ENCODE results near the gene ATG4A.
A peak's percentile ranks its signal among the peaks of the same experiment; 100 is the strongest.

ATG4A gene

DNA sequence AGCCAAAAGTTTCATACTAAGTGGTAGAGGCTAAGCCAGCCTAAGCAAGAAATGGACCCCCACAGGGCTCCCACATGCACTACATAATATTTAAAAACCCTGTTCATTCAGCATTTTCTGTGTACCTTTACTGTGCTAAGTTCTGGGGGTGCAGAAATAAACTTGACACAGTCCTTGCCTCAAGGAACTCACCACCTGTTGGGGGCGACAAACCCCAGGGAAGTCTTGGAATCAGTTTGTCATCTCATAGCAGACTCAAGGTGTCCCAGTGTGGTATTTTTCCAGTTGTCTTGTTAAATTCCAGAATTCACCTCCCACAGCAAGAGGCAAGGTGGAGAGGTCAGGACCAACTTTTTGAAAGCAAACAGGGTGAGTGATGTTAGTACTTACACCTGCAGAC lies 43.1 kb downstream of the ATG4A start:
- Histone ChIP-seq H2AFZ (ENCODE audit: insufficient read depth, low read length, poor library complexity) (no peak overlapping the region), H3K27me3 (ENCODE audit: insufficient read depth, low read length) (no peaks in the 10 kb centered on the region), H3K27ac (ENCODE audit: low read depth, low read length) (no peak overlapping the region), H3K23ac (ENCODE audit: low read length) (no peak overlapping the region), H2BK120ac (ENCODE audit: insufficient read depth, low read length, poor library complexity) (no peak overlapping the region), H3K14ac (ENCODE audit: low read length) (no peak overlapping the region), H3K9ac (ENCODE audit: low read length) (no peak overlapping the region), H2AK5ac (ENCODE audit: low read length) (no peak overlapping the region), H3K4ac (ENCODE audit: low read depth, low read length) (no peak overlapping the region), H2BK12ac (ENCODE audit: low read length) (no peak overlapping the region), H4K12ac (ENCODE audit: low read depth, low read length) (no peak overlapping the region), H3K18ac (ENCODE audit: low read length) (no peak overlapping the region), H4K91ac (ENCODE audit: low read depth, low read length) (no peak overlapping the region), H2BK5ac (ENCODE audit: low read depth, low read length, poor library complexity) (no peak overlapping the region), H3K9me3 (ENCODE audit: insufficient read depth, low read depth, low read length) (no peaks in the 10 kb centered on the region), H3K4me3 (ENCODE audit: low read depth, low read length) (no peak overlapping the region), H3K4me1 (ENCODE audit: control insufficient read depth in 1 of 2, insufficient read depth in 2 of 2, low read length in 2 of 2) (no peaks in the 10 kb centered on the region), H3K79me1 (ENCODE audit: low read length) (no peaks in the 10 kb centered on the region), H3K4me2 (ENCODE audit: low read length) (no peak overlapping the region), H4K8ac (ENCODE audit: low read depth, low read length) (no peak overlapping the region), H3K79me2 (ENCODE audit: control insufficient read depth, insufficient read depth, low read length, poor library complexity) (no peaks in the 10 kb centered on the region), H3K36me3 (ENCODE audit: control insufficient read depth in 1 of 2, insufficient read depth in 2 of 2, low read length in 2 of 2) (peaks cover 0 to 2% of the 10 kb centered on the region in 2 experiments)
- no CpG with 5 or more reads among the region's 1 CpG for WGBS (ENCODE audit: extremely low coverage, insufficient coverage, insufficient read length)
- no peak for DNase-seq

DNA sequence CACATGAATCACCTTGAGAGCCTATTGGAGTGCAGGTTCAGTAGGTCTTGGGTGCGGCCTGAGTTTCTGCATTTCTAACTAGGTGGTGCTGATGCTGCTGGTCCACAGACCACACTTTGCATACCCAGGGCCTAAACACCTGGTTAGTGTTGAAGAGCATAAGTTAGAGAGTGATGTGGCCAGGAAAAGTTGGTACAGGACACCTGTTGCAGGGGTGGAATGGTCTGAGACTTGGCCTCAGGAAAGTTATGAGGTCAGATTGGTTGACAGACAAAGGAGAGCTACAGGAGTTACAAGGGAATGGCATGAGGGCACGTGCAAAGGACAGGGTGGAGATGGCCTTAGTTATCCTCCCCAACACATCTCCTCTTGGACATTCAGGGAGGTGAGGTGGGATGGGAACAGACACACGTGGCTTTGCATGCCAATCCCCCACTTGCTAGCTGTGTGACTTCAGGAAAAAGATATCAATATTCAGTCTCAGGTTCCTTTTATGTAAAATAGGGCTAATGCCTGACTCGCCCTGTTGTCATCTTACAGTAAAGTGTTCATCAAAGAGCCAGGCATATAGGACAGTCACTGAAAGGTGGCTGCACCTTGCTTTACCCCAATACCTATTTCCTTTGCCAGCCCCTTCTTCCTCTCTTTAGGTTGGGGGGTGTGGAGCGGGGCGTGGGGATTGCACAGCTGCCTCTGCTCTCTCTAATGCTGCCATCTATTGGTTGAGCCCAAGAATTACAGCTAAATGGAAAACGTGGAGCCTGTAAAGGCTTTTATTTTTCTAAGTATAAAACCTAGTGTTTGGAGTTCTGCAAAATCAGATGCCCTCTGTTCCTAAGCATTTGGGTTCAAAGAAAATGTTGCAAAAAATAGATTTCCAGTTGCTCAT lies 47.5 kb downstream of the ATG4A start:
- H3K27me3 ChIP-seq (ENCODE audit: insufficient read depth, low read length), result no peaks in the 10 kb centered on the region
- H3K4me3 ChIP-seq (ENCODE audit: low read depth, low read length), result no peak overlapping the region
- no peak overlapping the region for H4K12ac ChIP-seq (ENCODE audit: low read depth, low read length)
- no peak overlapping the region for H3K14ac ChIP-seq (ENCODE audit: low read length)
- no peak overlapping the region for H2BK120ac ChIP-seq (ENCODE audit: insufficient read depth, low read length, poor library complexity)
- WGBS (ENCODE audit: extremely low coverage, insufficient coverage, insufficient read length), result no CpG with 5 or more reads among the region's 7 CpGs
- H3K79me1 ChIP-seq (ENCODE audit: low read length), result no peaks in the 10 kb centered on the region
- no peak overlapping the region for H3K23ac ChIP-seq (ENCODE audit: low read length)
- H3K4me2 ChIP-seq (ENCODE audit: low read length), result no peak overlapping the region
- H2AFZ ChIP-seq (ENCODE audit: insufficient read depth, low read length, poor library complexity), result no peak overlapping the region
- H3K36me3 ChIP-seq (ENCODE audit: control insufficient read depth in 1 of 2, insufficient read depth in 2 of 2, low read length in 2 of 2), result peaks cover 0 to 2% of the 10 kb centered on the region in 2 experiments
- no peaks in the 10 kb centered on the region for H3K79me2 ChIP-seq (ENCODE audit: control insufficient read depth, insufficient read depth, low read length, poor library complexity)
- H3K4ac ChIP-seq (ENCODE audit: low read depth, low read length), result no peak overlapping the region
- no peaks in the 10 kb centered on the region for H3K4me1 ChIP-seq (ENCODE audit: control insufficient read depth in 1 of 2, insufficient read depth in 2 of 2, low read length in 2 of 2)
- H2BK12ac ChIP-seq (ENCODE audit: low read length), result no peak overlapping the region
- peak in 1 of 2 donors; percentile 32 for DNase-seq
- H3K27ac ChIP-seq (ENCODE audit: low read depth, low read length), result no peak overlapping the region
- H4K91ac ChIP-seq (ENCODE audit: low read depth, low read length), result no peak overlapping the region
- H3K18ac ChIP-seq (ENCODE audit: low read length), result no peak overlapping the region
- no peak overlapping the region for H3K9ac ChIP-seq (ENCODE audit: low read length)
- no peaks in the 10 kb centered on the region for H3K9me3 ChIP-seq (ENCODE audit: insufficient read depth, low read depth, low read length)
- no peak overlapping the region for H4K8ac ChIP-seq (ENCODE audit: low read depth, low read length)
- no peak overlapping the region for H2AK5ac ChIP-seq (ENCODE audit: low read length)
- no peak overlapping the region for H2BK5ac ChIP-seq (ENCODE audit: low read depth, low read length, poor library complexity)

- H3K4me3 ChIP-seq (ENCODE audit: low read depth, low read length), result no peak overlapping the region
- H3K18ac ChIP-seq (ENCODE audit: low read length), result no peak overlapping the region
- H2BK5ac ChIP-seq (ENCODE audit: low read depth, low read length, poor library complexity), result no peak overlapping the region
- H2AK5ac ChIP-seq (ENCODE audit: low read length), result no peak overlapping the region
- DNase-seq, result no peak
- no peak overlapping the region for H2BK12ac ChIP-seq (ENCODE audit: low read length)
- no peak overlapping the region for H3K4ac ChIP-seq (ENCODE audit: low read depth, low read length)
- no peak overlapping the region for H3K9ac ChIP-seq (ENCODE audit: low read length)
- H3K4me1 ChIP-seq (ENCODE audit: control insufficient read depth in 1 of 2, insufficient read depth in 2 of 2, low read length in 2 of 2), result no peaks in the 10 kb centered on the region
- no peaks in the 10 kb centered on the region for H3K79me2 ChIP-seq (ENCODE audit: control insufficient read depth, insufficient read depth, low read length, poor library complexity)
- no peak overlapping the region for H3K4me2 ChIP-seq (ENCODE audit: low read length)
- no peak overlapping the region for H3K14ac ChIP-seq (ENCODE audit: low read length)
- no peak overlapping the region for H4K12ac ChIP-seq (ENCODE audit: low read depth, low read length)
- H4K91ac ChIP-seq (ENCODE audit: low read depth, low read length), result no peak overlapping the region
- H3K9me3 ChIP-seq (ENCODE audit: insufficient read depth, low read depth, low read length), result no peaks in the 10 kb centered on the region
- no peak overlapping the region for H3K27ac ChIP-seq (ENCODE audit: low read depth, low read length)
- no peaks in the 10 kb centered on the region for H3K27me3 ChIP-seq (ENCODE audit: insufficient read depth, low read length)
- H3K36me3 ChIP-seq (ENCODE audit: control insufficient read depth in 1 of 2, insufficient read depth in 2 of 2, low read length in 2 of 2), result peaks cover 0 to 3% of the 10 kb centered on the region in 2 experiments
- no peak overlapping the region for H3K23ac ChIP-seq (ENCODE audit: low read length)
- H2BK120ac ChIP-seq (ENCODE audit: insufficient read depth, low read length, poor library complexity), result no peak overlapping the region
- H2AFZ ChIP-seq (ENCODE audit: insufficient read depth, low read length, poor library complexity), result no peak overlapping the region
- H4K8ac ChIP-seq (ENCODE audit: low read depth, low read length), result no peak overlapping the region
- no peaks in the 10 kb centered on the region for H3K79me1 ChIP-seq (ENCODE audit: low read length)
These were observed 56.9 kb downstream of the ATG4A start for GRCh38 chrX:108148524-108148923.

- no CpG with 5 or more reads among the region's 2 CpGs for WGBS (ENCODE audit: extremely low coverage, insufficient coverage, insufficient read length)
These were observed 64.5 kb downstream of the ATG4A start for GRCh38 chrX:108156082-108156481.

More at GRCh38 chrX:108156082-108156481, 64.5 kb downstream of the ATG4A start:
- no peak overlapping the region for H3K23ac ChIP-seq (ENCODE audit: low read length)
- H3K4ac ChIP-seq (ENCODE audit: low read depth, low read length), result no peak overlapping the region
- no peak overlapping the region for H2BK5ac ChIP-seq (ENCODE audit: low read depth, low read length, poor library complexity)
- no peak overlapping the region for H3K18ac ChIP-seq (ENCODE audit: low read length)
- H2BK120ac ChIP-seq (ENCODE audit: insufficient read depth, low read length, poor library complexity), result no peak overlapping the region
- H2AK5ac ChIP-seq (ENCODE audit: low read length), result no peak overlapping the region
- H4K8ac ChIP-seq (ENCODE audit: low read depth, low read length), result no peak overlapping the region
- H3K4me3 ChIP-seq (ENCODE audit: low read depth, low read length), result no peak overlapping the region
- no peaks in the 10 kb centered on the region for H3K27me3 ChIP-seq (ENCODE audit: insufficient read depth, low read length)
- H3K9me3 ChIP-seq (ENCODE audit: insufficient read depth, low read depth, low read length), result no peaks in the 10 kb centered on the region
- H3K27ac ChIP-seq (ENCODE audit: low read depth, low read length), result no peak overlapping the region
- DNase-seq, result no peak
- H3K4me1 ChIP-seq (ENCODE audit: control insufficient read depth in 1 of 2, insufficient read depth in 2 of 2, low read length in 2 of 2), result no peaks in the 10 kb centered on the region
- no peak overlapping the region for H3K9ac ChIP-seq (ENCODE audit: low read length)
- H3K14ac ChIP-seq (ENCODE audit: low read length), result no peak overlapping the region
- H3K79me2 ChIP-seq (ENCODE audit: control insufficient read depth, insufficient read depth, low read length, poor library complexity), result no peaks in the 10 kb centered on the region
- peaks cover 3% of the 10 kb centered on the region in 2 experiments for H3K36me3 ChIP-seq (ENCODE audit: control insufficient read depth in 1 of 2, insufficient read depth in 2 of 2, low read length in 2 of 2)
- no peak overlapping the region for H2AFZ ChIP-seq (ENCODE audit: insufficient read depth, low read length, poor library complexity)
- no peak overlapping the region for H2BK12ac ChIP-seq (ENCODE audit: low read length)
- no peak overlapping the region for H4K91ac ChIP-seq (ENCODE audit: low read depth, low read length)
- H3K79me1 ChIP-seq (ENCODE audit: low read length), result no peaks in the 10 kb centered on the region
- H4K12ac ChIP-seq (ENCODE audit: low read depth, low read length), result no peak overlapping the region
- no peak overlapping the region for H3K4me2 ChIP-seq (ENCODE audit: low read length)

Measured in trophoblast cell (in vitro differentiated cells and primary cell).